Coronary artery (tissue), 2 donors: ENCODE results near the gene R3HDM2.

Experiments used
- DNase-seq: peaks from one replicate; pipeline ENCODE4 v3.0.0-alpha.2; 2017; ENCODE audit warnings: low spot score
- H3K27ac ChIP-seq, 2 donors: fragments of 200-600 bp; sonication (generic); one replicate each; pipeline ENCODE4 v1.5.1; 2016 to 2019
- H3K4me3 ChIP-seq: fragments of 200-600 bp; sonication (generic); 2 replicates; pipeline ENCODE4 v1.5.1; 2016; ENCODE audit warnings: mild to moderate bottlenecking, moderate library complexity
- TF ChIP-seq, protein P1 (sequence below): fragments of 200-600 bp; sonication (generic); IDR thresholded peaks from one replicate; pipeline ENCODE4 v1.5.1; 2019; ENCODE audit warnings: antibody characterized with exemption

The R3HDM2 gene

GRCh38 chr12:57235017-57235727, 195.7 kb downstream of the R3HDM2 start:
- H3K27ac ChIP-seq = peak overlapping the region; percentile 58 to 87
- peak overlapping the region; percentile 55 for H3K4me3 ChIP-seq
- TF ChIP-seq, protein P1, sequence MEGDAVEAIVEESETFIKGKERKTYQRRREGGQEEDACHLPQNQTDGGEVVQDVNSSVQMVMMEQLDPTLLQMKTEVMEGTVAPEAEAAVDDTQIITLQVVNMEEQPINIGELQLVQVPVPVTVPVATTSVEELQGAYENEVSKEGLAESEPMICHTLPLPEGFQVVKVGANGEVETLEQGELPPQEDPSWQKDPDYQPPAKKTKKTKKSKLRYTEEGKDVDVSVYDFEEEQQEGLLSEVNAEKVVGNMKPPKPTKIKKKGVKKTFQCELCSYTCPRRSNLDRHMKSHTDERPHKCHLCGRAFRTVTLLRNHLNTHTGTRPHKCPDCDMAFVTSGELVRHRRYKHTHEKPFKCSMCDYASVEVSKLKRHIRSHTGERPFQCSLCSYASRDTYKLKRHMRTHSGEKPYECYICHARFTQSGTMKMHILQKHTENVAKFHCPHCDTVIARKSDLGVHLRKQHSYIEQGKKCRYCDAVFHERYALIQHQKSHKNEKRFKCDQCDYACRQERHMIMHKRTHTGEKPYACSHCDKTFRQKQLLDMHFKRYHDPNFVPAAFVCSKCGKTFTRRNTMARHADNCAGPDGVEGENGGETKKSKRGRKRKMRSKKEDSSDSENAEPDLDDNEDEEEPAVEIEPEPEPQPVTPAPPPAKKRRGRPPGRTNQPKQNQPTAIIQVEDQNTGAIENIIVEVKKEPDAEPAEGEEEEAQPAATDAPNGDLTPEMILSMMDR = no peak
- peak; percentile 90 for DNase-seq

GRCh38 chr12:57234571-57235016, 196.2 kb downstream of the R3HDM2 start:
- DNase-seq = no peak
- TF ChIP-seq, protein P1 = no peak
- H3K4me3 ChIP-seq = peak overlapping the region; percentile 55
- peak overlapping the region; percentile 58 to 87 for H3K27ac ChIP-seq

DNA sequence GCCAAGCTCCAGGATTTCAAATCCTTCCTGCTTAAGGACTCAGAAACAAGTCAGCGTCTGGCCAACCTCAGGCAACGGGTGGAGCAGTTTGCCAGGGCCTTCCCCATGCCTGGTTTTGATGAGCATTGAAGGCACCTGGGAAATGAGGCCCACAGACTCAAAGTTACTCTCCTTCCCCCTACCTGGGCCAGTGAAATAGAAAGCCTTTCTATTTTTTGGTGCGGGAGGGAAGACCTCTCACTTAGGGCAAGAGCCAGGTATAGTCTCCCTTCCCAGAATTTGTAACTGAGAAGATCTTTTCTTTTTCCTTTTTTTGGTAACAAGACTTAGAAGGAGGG, 196.6 kb downstream of the R3HDM2 start:
- no peak overlapping the region for H3K4me3 ChIP-seq
- H3K27ac ChIP-seq = peak overlapping the region; percentile 58 to 87
- no peak for DNase-seq
- TF ChIP-seq, protein P1 = no peak

DNA sequence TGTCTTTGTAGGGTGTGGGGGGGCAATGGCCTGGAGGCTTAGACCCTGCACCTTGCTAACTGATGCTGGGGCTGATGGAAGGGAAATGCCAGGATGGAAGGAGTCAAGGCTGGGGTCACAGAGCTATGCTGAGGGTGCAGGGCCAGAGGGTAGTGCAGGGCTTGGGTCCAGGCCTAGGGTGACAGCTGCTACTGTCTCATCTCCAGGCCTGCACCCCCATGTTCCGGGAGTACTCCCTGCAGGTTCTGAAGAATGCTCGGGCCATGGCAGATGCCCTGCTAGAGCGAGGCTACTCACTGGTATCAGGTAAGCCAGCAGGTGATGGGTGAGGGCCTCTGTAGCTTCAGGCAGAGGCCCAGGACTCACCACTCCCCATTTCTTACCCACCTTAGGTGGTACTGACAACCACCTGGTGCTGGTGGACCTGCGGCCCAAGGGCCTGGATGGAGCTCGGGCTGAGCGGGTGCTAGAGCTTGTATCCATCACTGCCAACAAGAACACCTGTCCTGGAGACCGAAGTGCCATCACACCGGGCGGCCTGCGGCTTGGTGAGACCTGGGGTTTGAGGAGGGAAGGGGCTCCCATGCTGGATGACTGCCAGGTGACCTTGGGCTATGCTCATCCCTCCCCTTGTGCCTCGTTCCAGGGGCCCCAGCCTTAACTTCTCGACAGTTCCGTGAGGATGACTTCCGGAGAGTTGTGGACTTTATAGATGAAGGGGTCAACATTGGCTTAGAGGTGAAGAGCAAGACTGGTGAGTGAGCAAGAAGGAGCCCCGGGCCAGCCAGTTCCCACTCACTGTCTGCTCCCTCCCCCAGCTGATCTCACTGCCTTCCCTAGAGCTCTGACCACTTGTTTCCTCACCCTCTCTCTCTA, 197.2 kb downstream of the R3HDM2 start:
- DNase-seq = no peak
- TF ChIP-seq, protein P1 = no peak
- H3K4me3 ChIP-seq = no peak overlapping the region
- peak overlapping the region in 1 of 2 donors; percentile 87 for H3K27ac ChIP-seq

GRCh38 chr12:57232156-57232756, 198.6 kb downstream of the R3HDM2 start:
- Histone ChIP-seq H3K27ac (no peak overlapping the region), H3K4me3 (no peak overlapping the region)
- TF ChIP-seq, protein P1 = no peak
- DNase-seq = no peak

DNA sequence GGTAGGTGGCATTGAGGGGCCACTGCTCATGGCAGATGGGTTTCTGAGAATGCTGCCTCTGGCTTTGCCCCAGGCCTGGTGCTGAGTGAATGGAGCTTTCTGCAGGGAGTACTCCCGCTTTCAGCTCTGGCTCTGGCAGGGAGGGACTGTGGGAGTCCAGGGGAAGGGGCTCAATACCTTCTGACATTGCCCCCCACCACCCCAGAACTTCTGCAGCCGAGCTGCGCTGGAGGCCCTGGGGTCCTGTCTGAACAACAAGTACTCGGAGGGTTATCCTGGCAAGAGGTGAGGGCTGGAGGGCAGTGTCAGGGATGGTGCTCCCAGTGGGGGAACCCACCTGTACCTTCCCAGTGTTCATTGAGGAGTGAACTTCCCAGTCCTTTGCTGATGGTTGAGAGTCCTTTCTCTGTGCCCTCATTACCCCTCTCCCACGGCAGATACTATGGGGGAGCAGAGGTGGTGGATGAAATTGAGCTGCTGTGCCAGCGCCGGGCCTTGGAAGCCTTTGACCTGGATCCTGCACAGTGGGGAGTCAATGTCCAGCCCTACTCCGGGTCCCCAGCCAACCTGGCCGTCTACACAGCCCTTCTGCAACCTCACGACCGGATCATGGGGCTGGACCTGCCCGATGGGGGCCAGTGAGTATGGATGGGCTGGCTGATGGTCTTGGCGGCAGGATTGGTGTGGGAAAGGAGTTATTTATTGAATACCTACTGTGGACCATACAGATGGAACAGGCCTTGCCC, 199.4 kb downstream of the R3HDM2 start:
- DNase-seq = no peak
- TF ChIP-seq, protein P1 = no peak
- peak overlapping the region; percentile 54 to 88 for H3K27ac ChIP-seq
- peak overlapping the region; percentile 78 for H3K4me3 ChIP-seq
